Measurements from ENCODE around the gene MPV17.

- TF ChIP-seq POLR2AphosphoS5 (IDR thresholded peaks at IDR 0.05; ENCODE audit: low read depth) (no peak), CTCF (IDR thresholded peaks at IDR 0.05; ENCODE audit: insufficient read depth, low read length) (no peak), REST (IDR thresholded peaks at IDR 0.05; ENCODE audit: insufficient replicate concordance, low read depth) (no peak), GABPA (IDR thresholded peaks at IDR 0.05; ENCODE audit: low read depth) (no peak), SPI1 (IDR thresholded peaks at IDR 0.05; ENCODE audit: borderline replicate concordance, low read depth) (no peak)
Observed at GRCh38 chr2:27288610-27289009, 34.3 kb downstream of the MPV17 start.

Data from HL-60 (cell line).